Endothelial cell of umbilical vein (primary cell): ENCODE measurements around the gene TCEA2. TPM values are rescaled to one million over a fixed set of nuclear protein-coding genes. Genes with fewer than 3 reads are reported as not detected.

Experiments used
- BruUV-seq: library from RNA; stranded (reverse); fragments of 400-500 nt; replicated peaks from 2 replicates; lab custom pipeline; 2021; lab: Mats Ljungman, UMichigan
- CTCF ChIA-PET: fragments of 300-600, 350-600 bp; sonication (Branson Sonifier 250); formaldehyde crosslinking; loops from one replicate; lab custom pipeline; 2021; ENCODE audit warnings: antibody characterized with exemption, inconsistent platforms; lab: Charles Lee
- POLR2A ChIA-PET: fragments of 300-600, 350-600 bp; sonication (Branson Sonifier 250); formaldehyde crosslinking; loops from one replicate; lab custom pipeline; 2021; ENCODE audit warnings: antibody characterized with exemption, inconsistent platforms; lab: Charles Lee
- DNase-seq: peaks from one replicate; pipeline ENCODE4 v3.0.0-alpha.2; 2011; ENCODE audit warnings: low read depth, low spot score
- FAIRE-seq: peaks from 2 replicates; lab custom pipeline; 2011; peaks lifted over from hg19 to GRCh38; lab: Jason Lieb, UNC
- H2AFZ ChIP-seq: 2 replicates; pipeline ENCODE4 v1.6.0; 2012; ENCODE audit warnings: low read depth, low read length, control low read depth, inconsistent platforms
- H3K27ac ChIP-seq: 2 replicates; pipeline ENCODE4 v1.5.1; 2011; ENCODE audit warnings: low read depth, mild to moderate bottlenecking, control low read depth, low read length, moderate library complexity; ENCODE audit not compliant: insufficient read depth
- H3K27me3 ChIP-seq, 2 experiments: 2 replicates each; pipeline versions ENCODE4 v1.6.0 to v1.6.1; 2011; ENCODE audit warnings: low read length in 2 of 2, mixed read lengths in 1 of 2; ENCODE audit not compliant: control insufficient read depth in 2 of 2, insufficient read depth in 2 of 2
- H3K36me3 ChIP-seq, 2 experiments: 2 replicates in 1 of 2; 3 replicates in 1 of 2; pipeline ENCODE4 v1.5.1; 2011; ENCODE audit warnings: low read length in 2 of 2, mild to moderate bottlenecking in 1 of 2, moderate library complexity in 1 of 2; ENCODE audit not compliant: control insufficient read depth in 2 of 2, insufficient read depth in 2 of 2; ENCODE audit errors: extremely low read depth in 1 of 2
- H3K4me1 ChIP-seq: 3 replicates; pipeline ENCODE4 v1.5.1; 2011; ENCODE audit warnings: mild to moderate bottlenecking, low read length; ENCODE audit not compliant: control insufficient read depth, insufficient read depth; ENCODE audit errors: extremely low read depth
- H3K4me2 ChIP-seq: 2 replicates; pipeline ENCODE4 v1.6.1; 2011; ENCODE audit warnings: low read length, control low read depth, mixed read lengths; ENCODE audit not compliant: insufficient read depth
- H3K4me3 ChIP-seq, 3 experiments: fragments of 200-600 bp in 1 of 3; sonication (generic), shearing (Covaris generic) in 1 of 3; replicated peaks in 1 of 3; 2 replicates each; pipeline ENCODE4 v1.5.1; 2011 to 2016; ENCODE audit warnings: control low read depth in 3 of 3, low read length in 3 of 3, mild to moderate bottlenecking in 2 of 3, inconsistent platforms in 1 of 3, low read depth in 1 of 3, moderate library complexity in 1 of 3; ENCODE audit not compliant: insufficient read depth in 1 of 3
- H3K79me2 ChIP-seq: 2 replicates; pipeline ENCODE4 v1.6.0; 2012; ENCODE audit warnings: low read length, inconsistent platforms; ENCODE audit not compliant: control insufficient read depth, insufficient read depth
- H3K9ac ChIP-seq: replicated peaks from 2 replicates; pipeline ENCODE3; 2011; ENCODE audit warnings: low read length, control low read depth; ENCODE audit not compliant: insufficient read depth; ENCODE audit errors: extremely low read depth
- H3K9me1 ChIP-seq: replicated peaks from 3 replicates; pipeline ENCODE4 v1.6.0; 2011; ENCODE audit warnings: mild to moderate bottlenecking, low read length; ENCODE audit not compliant: control insufficient read depth, insufficient read depth; ENCODE audit errors: extremely low read depth
- H3K9me3 ChIP-seq: replicated peaks from 2 replicates; pipeline ENCODE4 v1.5.1; 2012; ENCODE audit warnings: low read length, inconsistent platforms; ENCODE audit not compliant: control insufficient read depth, insufficient read depth
- H4K20me1 ChIP-seq: replicated peaks from 2 replicates; pipeline ENCODE3; 2011; ENCODE audit warnings: mild to moderate bottlenecking, low read length; ENCODE audit not compliant: control insufficient read depth, insufficient read depth; ENCODE audit errors: extremely low read depth
- CTCF ChIP-seq, 2 donors: IDR thresholded peaks; 1 replicate in 1 of 2; 2 replicates in 1 of 2; pipeline ENCODE4 v1.5.1; 2011; ENCODE audit warnings: low read length in 2 of 2, mild to moderate bottlenecking in 2 of 2, moderate library complexity in 2 of 2, control low read depth in 1 of 2, inconsistent platforms in 1 of 2, low read depth in 1 of 2; ENCODE audit not compliant: insufficient read depth in 1 of 2; ENCODE audit errors: extremely low read depth in 1 of 2
- EZH2 ChIP-seq: IDR thresholded peaks from 2 replicates; pipeline ENCODE4 v1.6.1; 2012; ENCODE audit warnings: borderline replicate concordance, low read depth, mild to moderate bottlenecking, moderate library complexity, low read length, inconsistent platforms; ENCODE audit not compliant: severe bottlenecking
- FOS ChIP-seq: IDR thresholded peaks from 2 replicates; pipeline ENCODE4 v1.6.1; 2011; ENCODE audit warnings: mild to moderate bottlenecking, low read length, moderate library complexity, borderline replicate concordance; ENCODE audit not compliant: insufficient read depth
- GATA2 ChIP-seq: IDR thresholded peaks from 2 replicates; pipeline ENCODE4 v1.7.0; 2011; ENCODE audit warnings: low read depth, mild to moderate bottlenecking, moderate library complexity, mixed read lengths, low read length; ENCODE audit not compliant: insufficient read length, insufficient read depth
- JUN ChIP-seq: IDR thresholded peaks from 2 replicates; pipeline ENCODE4 v1.6.1; 2011; ENCODE audit warnings: borderline replicate concordance, low read depth; ENCODE audit not compliant: insufficient read length, insufficient read depth
- MAX ChIP-seq: IDR thresholded peaks from 2 replicates; pipeline ENCODE4 v1.6.1; 2011; ENCODE audit not compliant: insufficient read depth, insufficient read length
- MYC ChIP-seq: IDR thresholded peaks from one replicate; pipeline ENCODE4 v1.6.1; 2011; ENCODE audit warnings: mild to moderate bottlenecking, low read depth, low read length
- POLR2A ChIP-seq: IDR thresholded peaks from 2 replicates; pipeline ENCODE4 v1.6.1; 2012; ENCODE audit warnings: low read depth, mild to moderate bottlenecking, control low read depth, low read length
- POLR2AphosphoS5 ChIP-seq: IDR thresholded peaks from 2 replicates; pipeline ENCODE4 v1.6.1; 2012; ENCODE audit warnings: low read depth, mild to moderate bottlenecking, control low read depth, low read length, moderate library complexity; ENCODE audit not compliant: insufficient read depth
- dilution Hi-C: fragments of 300-500 bp; cut with MboI; formaldehyde crosslinking; loops from one replicate; pipeline ENCODE4 v1.15.0; 2019; ENCODE audit warnings: low sequenced_read_pairs; ENCODE audit not compliant: extremely low pct_ligation_motif_present
- intact Hi-C: fragments of 100-400 bp; cut with micrococcal nuclease; formaldehyde crosslinking; loops from one replicate; pipeline ENCODE4 v1.10.0; 2022
- polyA plus RNA-seq, 4 experiments: library from polyadenylated mRNA; depleted of rRNA in 3 of 4; stranded (reverse) in 3 of 4; unstranded in 1 of 4; fragments of >200 nt; gene quantifications; 2 replicates each; pipeline versions ENCODE4 v1.2.1 to v1.2.3, GENCODE V29; 2011 to 2012; ENCODE audit warnings: missing spikeins in 1 of 4
- total RNA-seq: library from RNA; stranded (reverse); gene quantifications from 2 replicates; pipeline ENCODE4 v1.2.3, GENCODE V29; 2021

Gene TCEA2
- total and polyA plus RNA-seq, 2 donors (not counting 3 experiments of a cell fraction or from before 2014, with no cell fraction given) = 53.1 to 65.5 TPM

DNA sequence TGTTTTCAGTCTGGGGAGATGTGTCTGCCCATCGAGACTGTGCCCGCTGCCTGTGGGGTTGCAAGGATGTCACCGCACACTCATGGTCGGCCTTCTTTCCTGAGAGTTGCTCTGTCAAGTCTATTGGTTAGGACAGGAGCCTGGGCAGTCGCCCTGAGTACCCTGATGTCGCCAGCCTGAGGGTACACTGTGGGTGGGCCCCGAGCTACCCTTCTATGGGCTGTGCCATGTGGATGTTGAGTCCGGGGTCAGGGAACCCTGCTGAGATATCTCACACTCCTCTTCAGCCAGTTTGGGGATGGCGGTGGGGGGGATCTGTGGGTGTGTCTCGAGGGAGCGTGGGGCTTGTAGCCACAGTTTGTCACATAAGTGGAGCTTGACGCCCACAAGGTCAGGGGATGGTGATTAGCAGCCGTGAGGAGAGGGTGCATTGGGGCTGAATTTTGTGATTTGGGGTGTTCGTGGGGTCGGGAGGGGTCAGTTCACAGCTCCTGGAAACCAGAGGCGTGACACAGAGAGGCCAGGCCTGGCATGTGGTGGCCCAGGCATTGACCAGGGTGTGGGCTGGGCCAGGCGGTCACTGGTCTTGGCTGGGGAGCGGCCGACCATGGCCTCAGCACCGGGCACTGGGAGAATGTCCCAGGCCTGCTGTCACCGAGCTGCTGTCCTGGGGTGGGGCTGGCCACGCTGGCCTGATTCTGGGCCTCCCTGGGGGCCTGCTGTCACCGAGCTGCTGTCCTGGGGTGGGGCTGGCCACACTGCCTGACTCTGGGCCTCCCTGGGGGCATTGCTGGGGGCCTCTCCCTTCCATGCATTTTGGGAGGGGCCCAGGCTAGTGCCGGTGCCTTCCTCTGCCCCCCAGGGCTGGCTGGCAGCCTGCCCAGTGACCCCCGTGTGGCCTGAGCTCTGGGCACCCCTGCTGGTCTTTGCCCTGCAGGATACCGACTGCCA, 46.0 kb downstream of the TCEA2 start:
- no peaks in the 10 kb centered on the region for H3K36me3 ChIP-seq
- no peak overlapping the region for H3K4me3 ChIP-seq
- DNase-seq (no peak), FAIRE-seq (no peak)
- TF ChIP-seq JUN = no peak
- TF ChIP-seq FOS = no peak
- no peaks in the 10 kb centered on the region for H3K9me3 ChIP-seq
- H3K27me3 ChIP-seq = no peaks in the 10 kb centered on the region
- H3K4me1 ChIP-seq = no peaks in the 10 kb centered on the region
- no peak overlapping the region for H2AFZ ChIP-seq
- H3K4me2 ChIP-seq = no peak overlapping the region
- CTCF ChIA-PET = interaction anchor here (1.4 to 1.5 kb wide), 2 partner anchors 8 to 26 kb away, joined by 4 to 5 read pairs; no protein-coding TSS in a partner anchor
- intact Hi-C loops (no loop called here), dilution Hi-C loops (no loop called here)
- no peak overlapping the region for H3K9ac ChIP-seq
- no peak overlapping the region for H3K27ac ChIP-seq
- H3K9me1 ChIP-seq = no peaks in the 10 kb centered on the region
- POLR2A ChIA-PET = interaction anchor here (0.6 kb wide), 1 partner anchor 33 kb away, joined by 3 read pairs; no protein-coding TSS in a partner anchor
- BruUV-seq = no TSS peak
- H4K20me1 ChIP-seq = no peaks in the 10 kb centered on the region
- no peaks in the 10 kb centered on the region for H3K79me2 ChIP-seq

GRCh38 chr20:64109831-64110391, 46.9 kb downstream of the TCEA2 start:
- no TSS peak for BruUV-seq
- Histone ChIP-seq H3K36me3 (no peaks in the 10 kb centered on the region), H3K9me3 (no peaks in the 10 kb centered on the region), H3K4me3 (no peak overlapping the region), H3K4me1 (no peaks in the 10 kb centered on the region), H3K9me1 (no peaks in the 10 kb centered on the region), H3K27ac (no peak overlapping the region), H4K20me1 (no peaks in the 10 kb centered on the region), H3K79me2 (no peaks in the 10 kb centered on the region), H3K27me3 (no peaks in the 10 kb centered on the region), H2AFZ (no peak overlapping the region), H3K9ac (no peak overlapping the region), H3K4me2 (no peak overlapping the region)
- intact Hi-C loops (no loop called here), dilution Hi-C loops (no loop called here)
- TF ChIP-seq CTCF (IDR thresholded peaks at IDR 0.05; ENCODE audit: extremely low read depth in 1 of 2, insufficient read depth in 1 of 2, low read depth in 1 of 2, low read length in 2 of 2) (no peak), GATA2 (no peak), POLR2A (no peak), EZH2 (no peak), JUN (no peak), MYC (no peak), MAX (no peak), POLR2AphosphoS5 (no peak), FOS (no peak)
- ChIA-PET CTCF (interaction anchor here (1.4 kb wide), 1 partner anchor 8 kb away, joined by 4 read pairs; no protein-coding TSS in a partner anchor), POLR2A (no interaction called here)
- no peak for FAIRE-seq
- no peak for DNase-seq
